ENCODE measurements around the gene KCNA10.
A peak's percentile ranks its signal among the peaks of the same experiment; 100 is the strongest.

- peak; percentile 96 to 99 for TF ChIP-seq CTCF (conservative IDR thresholded peaks at IDR 0.05; ENCODE audit: low read depth in 2 of 2)
- TF ChIP-seq EZH2 (IDR thresholded peaks at IDR 0.05; ENCODE audit: low read depth, unreplicated experiment): no peak
Measured at GRCh38 chr1:110495926-110496600, 22.9 kb downstream of the KCNA10 start.
